ENCODE results near the gene FARP2. TPM values are rescaled to one million over a fixed set of nuclear protein-coding genes. Genes with fewer than 3 reads are reported as not detected.

Gene FARP2
- total RNA-seq, 6 donors from 2014 or later, result 33.4 to 96.4 (median 42.2) TPM

DNA sequence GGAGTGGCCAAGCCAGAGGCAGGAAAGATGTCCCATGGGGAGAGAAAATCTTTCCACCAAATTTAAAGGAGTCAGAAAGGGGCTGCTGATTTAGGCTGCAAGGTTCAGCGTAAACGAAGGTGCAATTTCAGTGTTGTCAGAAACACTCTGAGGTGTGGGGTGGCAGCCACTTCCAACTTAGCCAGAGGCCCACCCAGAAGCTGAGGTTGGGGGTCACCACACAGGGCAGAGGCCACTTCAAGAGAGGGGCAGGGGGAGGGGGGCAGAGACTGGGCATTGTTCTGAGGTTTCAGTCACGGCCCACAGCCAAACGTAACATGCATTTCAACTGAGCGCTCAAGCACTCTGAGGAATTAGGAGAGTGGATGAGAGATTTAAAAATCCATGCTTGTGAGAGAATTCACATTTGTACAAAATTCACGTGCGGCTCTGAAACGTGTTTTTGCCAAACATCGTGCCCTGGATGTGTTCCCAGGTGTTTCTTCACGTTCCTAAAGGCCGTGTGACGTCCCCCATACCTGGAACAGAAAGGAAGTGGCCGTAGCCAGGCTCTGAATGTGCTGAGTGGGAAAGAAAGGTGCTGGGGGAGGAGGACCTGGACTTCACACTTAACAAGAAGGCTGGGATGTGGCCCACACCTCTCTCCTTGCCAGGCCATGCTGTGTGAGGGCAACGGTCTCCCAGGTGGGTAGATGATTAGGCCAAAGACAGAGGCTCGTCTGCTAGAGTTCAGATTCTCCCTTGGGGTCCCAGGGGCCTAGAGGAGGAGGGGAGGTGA is 182.9 kb downstream of the FARP2 start:
- Histone ChIP-seq H3K4me3 (no peak overlapping the region), H3K27ac (peak overlapping the region in 3 of 4 donors; percentile 12 to 80 (median 65)), H3K9me3 (no peaks in the 10 kb centered on the region), H3K36me3 (no peaks in the 10 kb centered on the region), H3K4me1 (peaks cover 12 to 29% (median 20%) of the 10 kb centered on the region in 4 donors), H3K27me3 (peaks cover 0 to 17% (median 4%) of the 10 kb centered on the region in 4 donors)
- ATAC-seq (ENCODE audit: low FRiP score in 2 of 2) (no peak), DNase-seq (no peak)
- WGBS, 2 donors, result 73 to 74% methylated on average over 15 of the region's 15 CpGs
- TF ChIP-seq, protein P1, sequence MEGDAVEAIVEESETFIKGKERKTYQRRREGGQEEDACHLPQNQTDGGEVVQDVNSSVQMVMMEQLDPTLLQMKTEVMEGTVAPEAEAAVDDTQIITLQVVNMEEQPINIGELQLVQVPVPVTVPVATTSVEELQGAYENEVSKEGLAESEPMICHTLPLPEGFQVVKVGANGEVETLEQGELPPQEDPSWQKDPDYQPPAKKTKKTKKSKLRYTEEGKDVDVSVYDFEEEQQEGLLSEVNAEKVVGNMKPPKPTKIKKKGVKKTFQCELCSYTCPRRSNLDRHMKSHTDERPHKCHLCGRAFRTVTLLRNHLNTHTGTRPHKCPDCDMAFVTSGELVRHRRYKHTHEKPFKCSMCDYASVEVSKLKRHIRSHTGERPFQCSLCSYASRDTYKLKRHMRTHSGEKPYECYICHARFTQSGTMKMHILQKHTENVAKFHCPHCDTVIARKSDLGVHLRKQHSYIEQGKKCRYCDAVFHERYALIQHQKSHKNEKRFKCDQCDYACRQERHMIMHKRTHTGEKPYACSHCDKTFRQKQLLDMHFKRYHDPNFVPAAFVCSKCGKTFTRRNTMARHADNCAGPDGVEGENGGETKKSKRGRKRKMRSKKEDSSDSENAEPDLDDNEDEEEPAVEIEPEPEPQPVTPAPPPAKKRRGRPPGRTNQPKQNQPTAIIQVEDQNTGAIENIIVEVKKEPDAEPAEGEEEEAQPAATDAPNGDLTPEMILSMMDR (IDR thresholded peaks at IDR 0.05), result no peak
- TF ChIP-seq POLR2A (IDR thresholded peaks at IDR 0.05) (no peak), POLR2AphosphoS5 (IDR thresholded peaks at IDR 0.05) (no peak), EP300 (IDR thresholded peaks at IDR 0.05) (no peak)

DNA sequence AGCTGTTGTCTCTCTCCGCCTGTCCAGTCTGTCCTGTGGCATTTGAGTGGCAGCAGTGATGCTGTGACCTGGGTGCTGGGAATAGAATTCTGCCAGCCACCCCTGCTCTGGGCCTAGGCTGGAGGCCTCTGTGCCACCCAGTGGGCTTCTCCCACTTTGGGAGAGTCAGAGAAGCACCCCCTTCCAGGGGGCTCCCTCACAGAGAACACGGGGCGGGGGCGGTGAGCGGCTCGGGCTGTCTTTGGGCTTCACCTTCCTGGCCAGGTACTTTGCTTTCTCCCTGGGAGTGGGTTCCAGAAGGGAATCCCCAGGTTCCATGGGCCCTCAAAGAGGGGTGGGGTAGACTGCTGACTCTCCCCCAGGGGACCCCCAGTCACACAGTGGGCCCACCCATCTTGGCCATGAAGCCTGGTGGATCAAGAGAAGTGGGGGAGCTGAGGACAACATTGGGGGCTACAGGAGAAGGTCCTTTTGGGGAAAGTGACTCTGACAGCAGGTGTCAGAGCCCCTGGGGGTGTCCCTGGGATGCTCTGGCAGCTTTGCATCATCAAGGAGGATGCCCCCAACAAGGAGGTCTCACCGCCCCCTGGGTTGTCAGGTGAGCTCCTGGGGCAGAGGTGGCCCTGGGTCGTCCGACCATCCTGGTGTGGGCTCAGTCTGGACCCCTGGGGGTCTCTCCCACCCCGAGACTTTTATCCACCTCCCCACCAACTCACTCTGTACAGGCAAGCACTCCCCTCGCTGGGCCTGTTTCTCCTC is 183.7 kb downstream of the FARP2 start:
- Histone ChIP-seq H3K27ac (peak overlapping the region in 3 of 4 donors; percentile 61 to 80 (median 65)), H3K4me3 (peak overlapping the region in 1 of 4 donors; percentile 22), H3K27me3 (peaks cover 0 to 17% (median 4%) of the 10 kb centered on the region in 4 donors), H3K36me3 (no peaks in the 10 kb centered on the region), H3K4me1 (peaks cover 12 to 29% (median 20%) of the 10 kb centered on the region in 4 donors), H3K9me3 (no peaks in the 10 kb centered on the region)
- ATAC-seq (ENCODE audit: low FRiP score in 2 of 2) (no peak), DNase-seq (peak in 1 of 2 donors; percentile 52)
- WGBS, 2 donors, result 95 to 97% methylated on average over 7 to 9 of the region's 11 CpGs
- TF ChIP-seq EP300 (IDR thresholded peaks at IDR 0.05), result no peak
- TF ChIP-seq POLR2A (IDR thresholded peaks at IDR 0.05), result no peak
- TF ChIP-seq, protein P1 (IDR thresholded peaks at IDR 0.05), result no peak
- no peak for TF ChIP-seq POLR2AphosphoS5 (IDR thresholded peaks at IDR 0.05)

DNA sequence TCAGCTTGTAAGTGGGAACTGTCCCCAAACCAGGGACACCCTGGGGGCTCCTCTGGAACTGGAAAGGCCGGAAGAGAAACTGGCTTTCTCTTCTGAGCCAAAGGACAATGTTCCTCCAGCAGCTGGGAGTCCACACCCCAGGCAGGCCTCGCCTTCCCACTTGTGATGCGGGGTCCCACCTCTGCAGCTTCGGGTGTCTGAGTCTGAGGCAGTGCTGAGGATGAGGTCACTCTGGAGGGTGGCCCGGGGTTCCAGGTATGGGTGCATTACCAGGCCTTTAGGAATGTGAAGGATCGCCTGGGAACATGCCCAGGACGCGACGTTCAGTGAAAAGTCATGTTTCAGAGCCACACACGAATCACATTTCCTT is 184.3 kb downstream of the FARP2 start:
- Histone ChIP-seq H3K27ac (peak overlapping the region; percentile 61 to 80 (median 78)), H3K9me3 (no peaks in the 10 kb centered on the region), H3K36me3 (no peaks in the 10 kb centered on the region), H3K27me3 (peaks cover 0 to 17% (median 4%) of the 10 kb centered on the region in 4 donors), H3K4me3 (peak overlapping the region in 3 of 4 donors; percentile 45 to 55 (median 46)), H3K4me1 (peaks cover 12 to 29% (median 20%) of the 10 kb centered on the region in 4 donors)
- TF ChIP-seq, protein P1 (IDR thresholded peaks at IDR 0.05), result no peak
- TF ChIP-seq POLR2AphosphoS5 (IDR thresholded peaks at IDR 0.05) (peak in 1 of 2 donors; percentile 18), EP300 (IDR thresholded peaks at IDR 0.05) (no peak)
- WGBS, 2 donors, result 46 to 75% methylated on average over 8 of the region's 10 CpGs
- ATAC-seq (ENCODE audit: low FRiP score in 2 of 2) (peak; percentile 64 to 83), DNase-seq (peak in 1 of 2 donors; percentile 81)

DNA sequence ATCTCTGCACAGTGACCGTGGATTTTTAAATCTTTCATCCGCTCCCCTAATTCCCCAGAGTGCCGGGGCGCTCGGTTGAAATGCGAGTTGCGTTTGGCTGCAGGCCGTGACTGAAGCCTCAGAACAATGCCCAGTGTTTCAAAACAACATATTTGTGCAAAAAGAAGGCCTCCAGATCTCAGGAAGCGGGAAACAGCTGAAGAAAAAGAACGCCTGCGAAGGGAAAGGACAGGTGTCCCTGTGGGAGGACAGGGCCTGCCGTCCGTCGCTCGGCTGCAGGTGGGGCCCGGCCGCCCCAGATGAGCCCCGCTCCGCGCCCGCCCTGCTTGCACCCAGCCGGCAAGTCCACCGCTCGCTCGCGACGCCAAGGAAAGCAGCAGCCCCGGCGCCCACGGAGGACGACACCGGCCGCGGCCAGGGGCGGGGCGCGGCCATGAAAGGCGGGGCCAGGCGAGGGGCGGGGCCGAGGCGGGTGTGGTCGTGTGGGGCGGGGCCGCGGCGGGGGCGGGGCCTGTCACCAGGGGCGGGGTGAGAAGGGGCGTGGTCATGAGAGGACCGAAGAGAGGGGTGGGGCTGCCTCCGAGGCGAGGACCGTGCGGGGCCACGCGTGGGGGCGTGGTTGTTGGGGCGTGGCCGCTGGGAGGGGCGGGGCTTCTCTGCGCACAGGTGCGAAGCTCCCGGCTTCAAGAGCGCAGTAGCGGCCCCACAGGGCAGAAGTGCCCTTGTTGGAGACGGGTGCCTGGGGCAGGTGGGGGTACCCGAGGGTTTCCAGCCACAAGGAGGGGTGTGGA is 184.9 kb downstream of the FARP2 start:
- Histone ChIP-seq H3K36me3 (no peaks in the 10 kb centered on the region), H3K9me3 (no peaks in the 10 kb centered on the region), H3K27ac (peak overlapping the region; percentile 61 to 80 (median 78)), H3K27me3 (peaks cover 0 to 17% (median 4%) of the 10 kb centered on the region in 4 donors), H3K4me1 (peaks cover 12 to 29% (median 20%) of the 10 kb centered on the region in 4 donors), H3K4me3 (peak overlapping the region in 3 of 4 donors; percentile 45 to 55 (median 46))
- TF ChIP-seq EP300 (IDR thresholded peaks at IDR 0.05) (no peak), POLR2AphosphoS5 (IDR thresholded peaks at IDR 0.05) (no peak), POLR2A (IDR thresholded peaks at IDR 0.05) (peak in 1 of 4 donors; percentile 39)
- TF ChIP-seq, protein P1 (IDR thresholded peaks at IDR 0.05), result no peak
- DNase-seq (peak; percentile 82 to 95), ATAC-seq (ENCODE audit: low FRiP score in 2 of 2) (peak; percentile 86 to 87)
- WGBS, 2 donors, result 15 to 23% methylated on average over 24 to 39 of the region's 68 CpGs
